SK-N-SH (cell line): Measurements from ENCODE around the gene LENG8.

Source experiments
- CHD2 ChIP-seq: fragments of 150-350 bp; IDR thresholded peaks from 2 replicates; pipeline ENCODE4 v1.6.1; 2018; ENCODE audit warnings: low read length; ENCODE audit not compliant: partially characterized antibody
- ELF1 ChIP-seq: IDR thresholded peaks from 2 replicates; pipeline ENCODE4 v1.4.0; 2012
- EP300 ChIP-seq, 2 experiments: IDR thresholded peaks; 2 replicates each; pipeline versions ENCODE4 v1.4.0 to v1.6.1; 2012; ENCODE audit warnings: borderline replicate concordance in 1 of 2, low read depth in 1 of 2, low read length in 1 of 2
- FOXJ3 ChIP-seq: sonication (generic); formaldehyde crosslinking; IDR thresholded peaks from 2 replicates; pipeline ENCODE4 v1.5.1; 2020; ENCODE audit warnings: mild to moderate bottlenecking, missing genetic modification reagents
- JUND ChIP-seq: IDR thresholded peaks from 2 replicates; pipeline ENCODE4 v1.4.0; 2012
- RAD21 ChIP-seq: IDR thresholded peaks from 2 replicates; pipeline ENCODE4 v1.6.1; 2012; ENCODE audit warnings: mild to moderate bottlenecking, low read length
- RXRA ChIP-seq: IDR thresholded peaks from 2 replicates; pipeline ENCODE4 v1.4.0; 2012; ENCODE audit warnings: low read depth, mild to moderate bottlenecking, borderline replicate concordance
- TAF1 ChIP-seq: IDR thresholded peaks from 2 replicates; pipeline ENCODE4 v1.6.1; 2012; ENCODE audit warnings: low read depth, mild to moderate bottlenecking, low read length, moderate library complexity, borderline replicate concordance
- TF ChIP-seq, protein P1 (sequence below): fragments of 200-600 bp; sonication (generic); IDR thresholded peaks from 2 replicates; pipeline ENCODE4 v1.6.1; 2017; ENCODE audit warnings: antibody characterized with exemption, mild to moderate bottlenecking, moderate library complexity
- TF ChIP-seq, protein P2 (sequence below): IDR thresholded peaks from 2 replicates; pipeline ENCODE4 v1.6.1; 2012; ENCODE audit warnings: mild to moderate bottlenecking, low read depth, low read length, moderate library complexity

DNA sequence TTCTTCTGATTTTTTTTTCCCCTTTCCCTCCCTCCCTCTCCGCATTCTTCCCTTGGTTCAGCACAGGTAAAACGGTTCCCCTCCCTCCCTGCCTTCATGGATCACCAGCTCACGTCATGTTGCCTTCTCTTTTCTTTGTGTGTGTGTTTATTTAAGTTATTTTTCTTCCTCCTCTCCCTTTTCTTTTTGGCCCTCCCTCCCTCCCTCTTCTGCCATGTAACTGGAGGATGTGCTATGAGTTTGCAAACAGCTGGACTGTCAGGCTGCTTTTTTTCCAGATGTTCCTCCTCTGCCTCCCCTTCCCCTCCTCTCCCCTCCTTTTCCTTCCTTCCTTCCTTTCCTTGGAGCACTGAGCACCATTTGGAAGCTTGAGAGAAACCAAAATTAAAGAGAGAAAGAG is 12.6 kb downstream of the LENG8 start:
- TF ChIP-seq TAF1, result no peak
- TF ChIP-seq, protein P1, sequence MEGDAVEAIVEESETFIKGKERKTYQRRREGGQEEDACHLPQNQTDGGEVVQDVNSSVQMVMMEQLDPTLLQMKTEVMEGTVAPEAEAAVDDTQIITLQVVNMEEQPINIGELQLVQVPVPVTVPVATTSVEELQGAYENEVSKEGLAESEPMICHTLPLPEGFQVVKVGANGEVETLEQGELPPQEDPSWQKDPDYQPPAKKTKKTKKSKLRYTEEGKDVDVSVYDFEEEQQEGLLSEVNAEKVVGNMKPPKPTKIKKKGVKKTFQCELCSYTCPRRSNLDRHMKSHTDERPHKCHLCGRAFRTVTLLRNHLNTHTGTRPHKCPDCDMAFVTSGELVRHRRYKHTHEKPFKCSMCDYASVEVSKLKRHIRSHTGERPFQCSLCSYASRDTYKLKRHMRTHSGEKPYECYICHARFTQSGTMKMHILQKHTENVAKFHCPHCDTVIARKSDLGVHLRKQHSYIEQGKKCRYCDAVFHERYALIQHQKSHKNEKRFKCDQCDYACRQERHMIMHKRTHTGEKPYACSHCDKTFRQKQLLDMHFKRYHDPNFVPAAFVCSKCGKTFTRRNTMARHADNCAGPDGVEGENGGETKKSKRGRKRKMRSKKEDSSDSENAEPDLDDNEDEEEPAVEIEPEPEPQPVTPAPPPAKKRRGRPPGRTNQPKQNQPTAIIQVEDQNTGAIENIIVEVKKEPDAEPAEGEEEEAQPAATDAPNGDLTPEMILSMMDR, result no peak
- no peak for TF ChIP-seq EP300 (IDR thresholded peaks at IDR 0.05; ENCODE audit: borderline replicate concordance in 1 of 2, low read depth in 1 of 2, low read length in 1 of 2)
- TF ChIP-seq JUND, result no peak
- TF ChIP-seq RXRA, result no peak
- no peak for TF ChIP-seq ELF1
- TF ChIP-seq FOXJ3 (CRISPR knock-in tag), result no peak
- no peak for TF ChIP-seq CHD2
- TF ChIP-seq RAD21, result no peak
- TF ChIP-seq, protein P2, sequence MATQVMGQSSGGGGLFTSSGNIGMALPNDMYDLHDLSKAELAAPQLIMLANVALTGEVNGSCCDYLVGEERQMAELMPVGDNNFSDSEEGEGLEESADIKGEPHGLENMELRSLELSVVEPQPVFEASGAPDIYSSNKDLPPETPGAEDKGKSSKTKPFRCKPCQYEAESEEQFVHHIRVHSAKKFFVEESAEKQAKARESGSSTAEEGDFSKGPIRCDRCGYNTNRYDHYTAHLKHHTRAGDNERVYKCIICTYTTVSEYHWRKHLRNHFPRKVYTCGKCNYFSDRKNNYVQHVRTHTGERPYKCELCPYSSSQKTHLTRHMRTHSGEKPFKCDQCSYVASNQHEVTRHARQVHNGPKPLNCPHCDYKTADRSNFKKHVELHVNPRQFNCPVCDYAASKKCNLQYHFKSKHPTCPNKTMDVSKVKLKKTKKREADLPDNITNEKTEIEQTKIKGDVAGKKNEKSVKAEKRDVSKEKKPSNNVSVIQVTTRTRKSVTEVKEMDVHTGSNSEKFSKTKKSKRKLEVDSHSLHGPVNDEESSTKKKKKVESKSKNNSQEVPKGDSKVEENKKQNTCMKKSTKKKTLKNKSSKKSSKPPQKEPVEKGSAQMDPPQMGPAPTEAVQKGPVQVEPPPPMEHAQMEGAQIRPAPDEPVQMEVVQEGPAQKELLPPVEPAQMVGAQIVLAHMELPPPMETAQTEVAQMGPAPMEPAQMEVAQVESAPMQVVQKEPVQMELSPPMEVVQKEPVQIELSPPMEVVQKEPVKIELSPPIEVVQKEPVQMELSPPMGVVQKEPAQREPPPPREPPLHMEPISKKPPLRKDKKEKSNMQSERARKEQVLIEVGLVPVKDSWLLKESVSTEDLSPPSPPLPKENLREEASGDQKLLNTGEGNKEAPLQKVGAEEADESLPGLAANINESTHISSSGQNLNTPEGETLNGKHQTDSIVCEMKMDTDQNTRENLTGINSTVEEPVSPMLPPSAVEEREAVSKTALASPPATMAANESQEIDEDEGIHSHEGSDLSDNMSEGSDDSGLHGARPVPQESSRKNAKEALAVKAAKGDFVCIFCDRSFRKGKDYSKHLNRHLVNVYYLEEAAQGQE, result no peak
